NT2/D1 (cell line): Measurements from ENCODE around the gene KRT37.

Experiments
- SUZ12 ChIP-seq: IDR thresholded peaks from 2 replicates; pipeline ENCODE4 v1.6.1; 2011; ENCODE audit not compliant: insufficient read length, insufficient read depth; ENCODE audit errors: extremely low read depth
- YY1 ChIP-seq: IDR thresholded peaks from 2 replicates; pipeline ENCODE4 v1.6.1; 2011; ENCODE audit not compliant: insufficient read length, insufficient read depth
- ZNF274 ChIP-seq: IDR thresholded peaks from 2 replicates; pipeline ENCODE4 v1.6.1; 2011; ENCODE audit warnings: mild to moderate bottlenecking, low read depth, low read length

DNA sequence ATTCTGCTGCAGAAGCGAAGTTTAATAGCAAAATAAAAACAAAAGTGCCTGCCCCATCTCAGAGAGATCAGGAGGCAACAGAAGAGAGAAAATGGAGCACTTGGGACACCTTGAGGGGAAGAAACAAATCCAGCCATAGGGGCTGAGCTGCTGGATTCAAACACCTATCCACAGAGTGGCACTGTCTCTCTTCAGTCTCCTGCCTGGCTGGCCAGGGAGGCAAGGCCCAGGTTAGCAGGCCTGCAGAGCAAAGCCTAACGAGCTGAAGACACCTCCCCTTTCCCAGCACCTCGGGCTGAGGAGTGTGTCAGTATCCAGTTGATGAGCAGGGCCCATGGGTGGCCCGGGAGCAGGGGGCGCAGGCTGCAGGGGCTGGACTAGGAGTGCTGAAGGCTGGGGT is 18.2 kb downstream of the KRT37 start:
- TF ChIP-seq SUZ12, result no peak
- TF ChIP-seq ZNF274, result no peak
- TF ChIP-seq YY1, result no peak
